ENCODE data around the gene RIPK1. TPM values are rescaled to one million over a fixed set of nuclear protein-coding genes. Genes with fewer than 3 reads are reported as not detected.
"Not testable (repeated sequence)": the region's sequence is repeated elsewhere in the genome, so short reads cannot be mapped to it uniquely, and the experiment has no call there.

Gene RIPK1
- total RNA-seq, 4 donors from 2014 or later, result 12.1 to 46.0 (median 34.6) TPM

- Histone ChIP-seq H3K4me1 (peaks cover 0 to 11% (median 8%) of the 10 kb centered on the region in 4 donors), H3K36me3 (no peaks in the 10 kb centered on the region), H3K9me3 (no peaks in the 10 kb centered on the region), H3K27me3 (no peaks in the 10 kb centered on the region), H3K4me3 (no peak overlapping the region), H3K27ac (no peak overlapping the region)
- in situ Hi-C loops (cut with MboI; ENCODE audit: low pct_ligation_motif_present in 1 of 4, low pct_unique_long_range_greater_than_20kb in 1 of 4, low sequenced_read_pairs in 3 of 4) (loop anchor here in 1 of 4 donors (25.0 kb wide), 1 partner anchor 604 kb away; no protein-coding TSS in a partner anchor), intact Hi-C loops (cut with DNase I; ENCODE audit: low total_unique reads) (no loop called here)
- TF ChIP-seq POLR2AphosphoS5 (IDR thresholded peaks at IDR 0.05) (no peak), EP300 (IDR thresholded peaks at IDR 0.05; ENCODE audit: low read depth) (no peak), POLR2A (IDR thresholded peaks at IDR 0.05) (no peak), CTCF (IDR thresholded peaks at IDR 0.05) (no peak)
- DNase-seq, result no peak
- WGBS, 2 donors (ENCODE audit: low coverage in 1 of 2), result 86 to 94% methylated on average over 6 to 9 of the region's 9 CpGs
These were observed 65.2 kb downstream of the RIPK1 start for GRCh38 chr6:3133515-3133914.

- in situ Hi-C loops (cut with MboI; ENCODE audit: low pct_ligation_motif_present in 1 of 4, low pct_unique_long_range_greater_than_20kb in 1 of 4, low sequenced_read_pairs in 3 of 4), result loop anchor here in 1 of 4 donors (25.0 kb wide), 1 partner anchor 602 kb away; no protein-coding TSS in a partner anchor
- no peak overlapping the region for H3K4me3 ChIP-seq
- no peaks in the 10 kb centered on the region for H3K27me3 ChIP-seq
- peaks cover 0 to 4% (median under 1%) of the 10 kb centered on the region in 4 donors for H3K36me3 ChIP-seq
- 47 to 65% methylated on average over 10 to 13 of the region's 13 CpGs for WGBS, 2 donors (ENCODE audit: low coverage in 1 of 2)
- peak overlapping the region; percentile 3 to 61 (median 32) for H3K27ac ChIP-seq
- peaks cover 4 to 26% (median 16%) of the 10 kb centered on the region in 4 donors for H3K4me1 ChIP-seq
- no peak for DNase-seq
- H3K9me3 ChIP-seq, result no peaks in the 10 kb centered on the region
- TF ChIP-seq POLR2A (IDR thresholded peaks at IDR 0.05) (no peak), EP300 (IDR thresholded peaks at IDR 0.05; ENCODE audit: low read depth) (no peak), POLR2AphosphoS5 (IDR thresholded peaks at IDR 0.05) (no peak), CTCF (IDR thresholded peaks at IDR 0.05) (no peak)
- intact Hi-C loops (cut with DNase I; ENCODE audit: low total_unique reads), result no loop called here
These were observed 67.5 kb downstream of the RIPK1 start for GRCh38 chr6:3135668-3136291.

- DNase-seq, result no peak
- Histone ChIP-seq H3K4me3 (no peak overlapping the region), H3K9me3 (no peaks in the 10 kb centered on the region), H3K36me3 (peaks cover 0 to 11% (median 4%) of the 10 kb centered on the region in 4 donors), H3K27me3 (no peaks in the 10 kb centered on the region), H3K27ac (peak overlapping the region in 2 of 4 donors; percentile 24 to 61), H3K4me1 (peaks cover 4 to 26% (median 16%) of the 10 kb centered on the region in 4 donors)
- WGBS, 2 donors (ENCODE audit: low coverage in 1 of 2), result 74% methylated on average over 4 to 8 of the region's 8 CpGs
- intact Hi-C loops (cut with DNase I; ENCODE audit: low total_unique reads) (no loop called here), in situ Hi-C loops (cut with MboI; ENCODE audit: low pct_ligation_motif_present in 1 of 4, low pct_unique_long_range_greater_than_20kb in 1 of 4, low sequenced_read_pairs in 3 of 4) (loop anchor here in 1 of 4 donors (25.0 kb wide), 1 partner anchor 601 kb away; no protein-coding TSS in a partner anchor)
- TF ChIP-seq EP300 (IDR thresholded peaks at IDR 0.05; ENCODE audit: low read depth) (no peak), POLR2A (IDR thresholded peaks at IDR 0.05) (no peak), CTCF (IDR thresholded peaks at IDR 0.05) (no peak), POLR2AphosphoS5 (IDR thresholded peaks at IDR 0.05) (no peak)
These were observed 68.2 kb downstream of the RIPK1 start for GRCh38 chr6:3136292-3137011.

GRCh38 chr6:3137057-3137777 is 68.9 kb downstream of the RIPK1 start:
- Histone ChIP-seq H3K36me3 (peaks cover 0 to 11% (median 4%) of the 10 kb centered on the region in 4 donors), H3K4me1 (peaks cover 4 to 26% (median 16%) of the 10 kb centered on the region in 4 donors), H3K27ac (no peak overlapping the region), H3K27me3 (no peaks in the 10 kb centered on the region), H3K4me3 (no peak overlapping the region), H3K9me3 (no peaks in the 10 kb centered on the region)
- in situ Hi-C loops (cut with MboI; ENCODE audit: low pct_ligation_motif_present in 1 of 4, low pct_unique_long_range_greater_than_20kb in 1 of 4, low sequenced_read_pairs in 3 of 4) (loop anchor here in 1 of 4 donors (25.0 kb wide), 1 partner anchor 600 kb away; no protein-coding TSS in a partner anchor), intact Hi-C loops (cut with DNase I; ENCODE audit: low total_unique reads) (no loop called here)
- no peak for DNase-seq
- 87 to 93% methylated on average over 9 to 12 of the region's 12 CpGs for WGBS, 2 donors (ENCODE audit: low coverage in 1 of 2)
- TF ChIP-seq EP300 (IDR thresholded peaks at IDR 0.05; ENCODE audit: low read depth) (no peak), CTCF (IDR thresholded peaks at IDR 0.05) (no peak), POLR2AphosphoS5 (IDR thresholded peaks at IDR 0.05) (no peak), POLR2A (IDR thresholded peaks at IDR 0.05) (no peak)

GRCh38 chr6:3137873-3138272 is 69.6 kb downstream of the RIPK1 start:
- H3K36me3 ChIP-seq, result peaks cover 0 to 11% (median 4%) of the 10 kb centered on the region in 4 donors
- WGBS, 2 donors (ENCODE audit: low coverage in 1 of 2), result 81 to 86% methylated on average over 4 to 6 of the region's 6 CpGs
- DNase-seq; intact Hi-C loops (cut with DNase I; ENCODE audit: low total_unique reads); H3K9me3 ChIP-seq; H3K27me3 ChIP-seq; H3K4me3 ChIP-seq; H3K27ac ChIP-seq: not testable (repeated sequence)
- in situ Hi-C loops (cut with MboI; ENCODE audit: low pct_ligation_motif_present in 1 of 4, low pct_unique_long_range_greater_than_20kb in 1 of 4, low sequenced_read_pairs in 3 of 4), result loop anchor here in 1 of 4 donors (25.0 kb wide), 1 partner anchor 599 kb away; no protein-coding TSS in a partner anchor
- peaks cover 4 to 26% (median 16%) of the 10 kb centered on the region in 4 donors for H3K4me1 ChIP-seq
